GM19025 (cell line): ENCODE data around the gene VAMP1.
"Not testable (repeated sequence)": the region's sequence is repeated elsewhere in the genome, so short reads cannot be mapped to it uniquely, and the experiment has no call there.

Experiments used
- ATAC-seq: cut with Tn5 transposase; IDR thresholded peaks from one replicate; pipeline ENCODE4 v1.9.1; 2021; ENCODE audit warnings: mild to moderate bottlenecking, low read depth, moderate library complexity; ENCODE audit not compliant: unreplicated experiment

VAMP1 gene

GRCh38 chr12:6427796-6428195 is 42.7 kb downstream of the VAMP1 start:
- not testable (repeated sequence) for ATAC-seq

GRCh38 chr12:6426882-6427671 is 43.4 kb downstream of the VAMP1 start:
- peak; percentile 62 for ATAC-seq

GRCh38 chr12:6425590-6426531 is 44.6 kb downstream of the VAMP1 start:
- no peak for ATAC-seq

- no peak for ATAC-seq
These were observed 45.6 kb downstream of the VAMP1 start for GRCh38 chr12:6424866-6425265.

GRCh38 chr12:6424008-6424347 is 46.5 kb downstream of the VAMP1 start:
- ATAC-seq = no peak

GRCh38 chr12:6423267-6424007 is 47.0 kb downstream of the VAMP1 start:
- no peak for ATAC-seq

- no peak for ATAC-seq
These were observed 50.1 kb downstream of the VAMP1 start for GRCh38 chr12:6420364-6420763.

- no peak for ATAC-seq
These were observed 51.7 kb downstream of the VAMP1 start for GRCh38 chr12:6418796-6419195.

GRCh38 chr12:6416596-6416995 is 53.9 kb downstream of the VAMP1 start:
- no peak for ATAC-seq
